GM13977 (cell line): ENCODE results near the gene TTC23L.

Source experiments
- DNase-seq: peaks from one replicate; pipeline ENCODE4 v3.0.0; 2012; ENCODE audit warnings: low spot score
- CTCF ChIP-seq: IDR thresholded peaks from 2 replicates; pipeline ENCODE4 v1.5.1; 2012; ENCODE audit warnings: mild to moderate bottlenecking, control low read depth; ENCODE audit not compliant: insufficient read depth; ENCODE audit errors: extremely low read depth, missing control alignments
- in situ Hi-C: fragments of 300-500 bp; cut with MboI; formaldehyde crosslinking; loops from one replicate; pipeline ENCODE4 v1.12.0; 2022; ENCODE audit warnings: low sequenced_read_pairs, low pct_unique_long_range_greater_than_20kb, mixed read lengths, inconsistent platforms; ENCODE audit not compliant: unreplicated experiment

Gene TTC23L

GRCh38 chr5:34833090-34833489 lies 5.9 kb upstream of the TTC23L start:
- in situ Hi-C loops = no loop called here
- TF ChIP-seq CTCF = no peak
- DNase-seq = no peak

DNA sequence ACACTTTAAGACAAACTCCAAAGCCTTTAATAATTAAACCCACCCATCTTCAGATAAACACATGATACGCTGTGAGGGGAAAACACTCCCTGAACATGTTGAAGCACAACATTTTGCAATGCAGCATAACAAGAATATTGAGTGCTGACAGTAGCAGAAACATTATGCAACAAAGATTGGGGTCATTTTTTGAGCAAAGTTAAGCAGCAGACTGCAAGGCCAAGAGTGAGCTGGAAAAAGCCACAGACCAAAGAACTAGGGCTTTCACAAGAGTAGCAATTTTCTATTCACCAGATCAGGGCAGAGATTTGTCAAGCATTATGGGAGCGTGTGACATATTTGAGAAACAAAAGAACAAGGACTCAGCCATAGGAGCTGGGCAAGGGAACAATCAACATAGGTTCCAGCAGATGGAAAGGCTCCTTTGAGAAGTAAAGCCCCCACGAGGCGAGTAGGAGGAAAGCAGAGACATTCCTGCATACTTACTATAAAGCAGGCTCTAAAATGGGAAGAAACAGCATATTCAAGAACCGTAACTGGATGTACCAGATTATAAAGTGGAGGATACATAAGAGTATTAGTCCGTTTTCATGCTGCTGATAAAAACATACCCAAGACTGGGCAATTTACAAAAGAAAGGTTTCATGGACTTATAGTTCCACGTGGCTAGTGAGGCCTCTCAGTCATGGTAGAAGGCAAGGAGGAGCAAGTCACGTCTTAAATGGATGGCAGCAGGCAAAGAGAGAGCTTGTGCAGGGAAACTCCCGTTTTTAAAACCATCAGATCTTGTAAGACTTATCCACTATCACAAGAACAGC lies 4.8 kb upstream of the TTC23L start:
- TF ChIP-seq CTCF = no peak

DNA sequence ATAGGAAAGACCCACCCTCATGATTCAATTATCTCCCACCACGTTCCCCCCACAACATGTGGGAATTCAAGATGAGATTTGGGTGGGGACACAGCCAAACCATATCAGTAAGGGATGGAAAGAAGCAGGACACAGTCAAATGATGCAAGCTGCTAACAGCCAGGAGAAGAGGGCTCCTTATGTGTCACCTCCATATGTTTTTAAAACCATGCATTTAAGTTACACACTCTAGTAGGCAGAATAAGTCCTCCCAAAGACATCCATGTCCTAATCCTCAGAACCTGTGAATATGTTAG lies 4.2 kb upstream of the TTC23L start:
- no peak for DNase-seq
- no peak for TF ChIP-seq CTCF
- in situ Hi-C loops = no loop called here

More for the DNA sequence above, 4.8 kb upstream of the TTC23L start:
- no peak for DNase-seq
- in situ Hi-C loops = no loop called here

DNA sequence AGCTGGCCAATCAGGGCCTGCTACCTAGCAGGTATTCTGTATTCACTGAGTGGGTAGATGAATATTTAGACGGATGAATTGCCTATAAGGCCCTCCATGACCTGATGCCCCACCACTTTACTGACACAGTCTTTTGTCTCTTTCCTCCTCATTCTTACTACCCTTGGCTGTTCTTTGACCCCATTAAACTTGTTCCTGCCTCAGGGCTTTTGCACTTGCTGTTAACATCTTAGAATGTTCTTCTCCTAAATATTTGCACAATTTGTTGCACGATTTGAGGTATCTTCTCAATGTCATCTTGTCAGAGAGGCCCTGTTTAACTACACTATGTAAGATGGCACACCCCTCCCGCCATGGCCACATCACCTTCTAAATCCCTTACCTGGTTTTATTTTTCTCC lies 3.3 kb upstream of the TTC23L start:
- no peak for TF ChIP-seq CTCF
- in situ Hi-C loops = no loop called here
- no peak for DNase-seq

DNA sequence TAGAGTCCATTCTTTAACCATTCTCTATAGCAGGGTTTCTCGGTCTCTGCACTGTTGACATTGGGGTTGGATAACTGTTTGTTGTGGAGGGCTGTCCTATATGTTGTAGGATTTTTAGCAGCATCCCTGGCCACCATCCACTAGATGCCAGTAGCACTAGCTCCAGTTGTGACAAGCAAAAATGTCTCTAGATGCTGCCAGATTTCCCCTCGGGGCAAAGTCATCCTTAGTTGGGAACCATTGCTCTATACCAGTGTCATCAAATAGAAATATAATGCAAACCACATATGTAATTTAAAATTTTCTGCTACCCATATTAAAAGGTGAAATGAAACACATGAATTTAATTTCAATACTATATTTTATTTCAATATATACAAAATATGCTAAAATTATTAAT lies 2.9 kb downstream of the TTC23L start:
- no peak for TF ChIP-seq CTCF
- in situ Hi-C loops = no loop called here
- no peak for DNase-seq

GRCh38 chr5:34842554-34842953 lies 3.6 kb downstream of the TTC23L start:
- in situ Hi-C loops = no loop called here
- no peak for TF ChIP-seq CTCF
- no peak for DNase-seq

DNA sequence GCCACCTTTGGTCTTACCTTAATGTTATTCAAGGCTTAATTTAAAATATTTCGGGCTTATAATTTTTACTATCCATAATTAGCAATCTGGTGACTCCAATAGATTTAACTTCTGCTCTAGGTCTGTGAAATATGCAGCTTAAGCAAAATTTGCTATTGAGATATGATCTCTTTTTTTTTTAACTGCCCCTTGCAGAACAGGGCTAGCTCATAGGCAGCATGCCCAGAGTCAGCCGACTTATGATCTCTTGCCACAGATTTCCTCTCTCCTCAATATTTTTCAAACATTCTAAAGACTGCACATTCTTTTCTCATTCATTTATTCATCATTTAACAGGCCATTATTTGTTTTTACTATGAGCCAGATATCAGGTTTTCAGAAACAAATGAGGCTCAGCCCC lies 4.5 kb downstream of the TTC23L start:
- TF ChIP-seq CTCF = no peak
- no peak for DNase-seq
- in situ Hi-C loops = no loop called here
